ENCODE data around the gene TDRD15.
"Not testable (repeated sequence)": the region's sequence is repeated elsewhere in the genome, so short reads cannot be mapped to it uniquely, and the experiment has no call there.

The TDRD15 gene

GRCh38 chr2:21148718-21149117 lies 24.9 kb downstream of the TDRD15 start:
- DNase-seq: no peak

- DNase-seq: not testable (repeated sequence)
Observed at GRCh38 chr2:21151234-21151633, 27.5 kb downstream of the TDRD15 start.

- DNase-seq: no peak
Observed at GRCh38 chr2:21155365-21156136, 31.8 kb downstream of the TDRD15 start.

GRCh38 chr2:21161122-21161521 lies 37.4 kb downstream of the TDRD15 start:
- DNase-seq: no peak

GRCh38 chr2:21161832-21162614 lies 38.3 kb downstream of the TDRD15 start:
- no peak for DNase-seq

GRCh38 chr2:21162615-21162878 lies 38.8 kb downstream of the TDRD15 start:
- no peak for DNase-seq

GRCh38 chr2:21163213-21163612 lies 39.4 kb downstream of the TDRD15 start:
- DNase-seq: no peak

- DNase-seq: no peak
Observed at GRCh38 chr2:21165350-21165749, 41.6 kb downstream of the TDRD15 start.

- DNase-seq: no peak
Observed at GRCh38 chr2:21175895-21176646, 52.3 kb downstream of the TDRD15 start.

- DNase-seq: no peak
Observed at GRCh38 chr2:21181957-21182356, 58.2 kb downstream of the TDRD15 start.

GRCh38 chr2:21183306-21183705 lies 59.5 kb downstream of the TDRD15 start:
- no peak for DNase-seq

GRCh38 chr2:21183726-21184125 lies 60.0 kb downstream of the TDRD15 start:
- DNase-seq: no peak

- no peak for DNase-seq
Observed at GRCh38 chr2:21191535-21191934, 67.8 kb downstream of the TDRD15 start.
